IMR-90 (cell line): Measurements from ENCODE around the gene RGS12. TPM values are rescaled to one million over a fixed set of nuclear protein-coding genes. Genes with fewer than 3 reads are reported as not detected.

ENCODE experiments used
- ATAC-seq: fragments of 200-7000 bp; cut with Tn5 transposase; 2 replicates; pipeline ENCODE4 v1.9.1; 2020; ENCODE audit warnings: low read depth, mild to moderate bottlenecking, moderate library complexity
- BruUV-seq: library from RNA; stranded (reverse); fragments of 400-500 nt; replicated peaks from 2 replicates; lab custom pipeline; 2021; lab: Mats Ljungman, UMichigan
- CTCF ChIA-PET: fragments of 300-600 bp; formaldehyde crosslinking; extraction: SDS; loops from one replicate; lab custom pipeline; 2021; ENCODE audit warnings: antibody characterized with exemption; lab: Yijun Ruan, JAX
- POLR2A ChIA-PET: fragments of 300-600 bp; sonication (Branson Sonifier 250); formaldehyde crosslinking; loops from one replicate; lab custom pipeline; 2022; ENCODE audit warnings: antibody characterized with exemption; ENCODE audit not compliant: unreplicated experiment; lab: Charles Lee
- DNase-seq: peaks from one replicate; pipeline ENCODE4 v3.0.0; 2013
- H2AFZ ChIP-seq: replicated peaks from 2 replicates; pipeline ENCODE3; 2013; ENCODE audit warnings: low read length, mild to moderate bottlenecking; ENCODE audit not compliant: poor library complexity
- H2AK5ac ChIP-seq: 2 replicates; pipeline ENCODE4 v1.6.1; 2013; ENCODE audit warnings: low read depth, low read length, inconsistent platforms
- H2AK9ac ChIP-seq: replicated peaks from 2 replicates; pipeline ENCODE3; 2013; ENCODE audit warnings: mild to moderate bottlenecking, low read depth, low read length, moderate library complexity; ENCODE audit not compliant: poor library complexity
- H2BK120ac ChIP-seq: 2 replicates; pipeline ENCODE4 v1.6.1; 2013; ENCODE audit warnings: low read depth, low read length, inconsistent platforms
- H2BK15ac ChIP-seq: 3 replicates; pipeline ENCODE4 v1.6.1; 2013; ENCODE audit warnings: low read depth, low read length, inconsistent platforms
- H2BK20ac ChIP-seq: 2 replicates; pipeline ENCODE4 v1.6.1; 2013; ENCODE audit warnings: low read depth, mild to moderate bottlenecking, inconsistent platforms, low read length, moderate library complexity
- H2BK5ac ChIP-seq: 2 replicates; pipeline ENCODE4 v1.6.1; 2013; ENCODE audit warnings: mild to moderate bottlenecking, low read depth, low read length, inconsistent platforms; ENCODE audit not compliant: poor library complexity, severe bottlenecking
- H3K14ac ChIP-seq: replicated peaks from 2 replicates; pipeline ENCODE4 v1.6.1; 2013; ENCODE audit warnings: low read depth, low read length, inconsistent platforms
- H3K18ac ChIP-seq: 2 replicates; pipeline ENCODE4 v1.6.1; 2013; ENCODE audit warnings: low read depth, low read length, control low read depth
- H3K23ac ChIP-seq: 2 replicates; pipeline ENCODE4 v1.6.1; 2013; ENCODE audit warnings: low read depth, low read length, inconsistent platforms
- H3K27ac ChIP-seq: 2 replicates; pipeline ENCODE4 v1.5.1; 2013; ENCODE audit warnings: mild to moderate bottlenecking, control low read depth, low read length; ENCODE audit not compliant: insufficient read depth
- H3K27me3 ChIP-seq: 2 replicates; pipeline ENCODE4 v1.6.1; 2013; ENCODE audit warnings: low read length; ENCODE audit not compliant: control insufficient read depth, insufficient read depth
- H3K36me3 ChIP-seq: 2 replicates; pipeline ENCODE4 v1.6.1; 2013; ENCODE audit warnings: low read length, mixed read lengths; ENCODE audit not compliant: control insufficient read depth, insufficient read depth
- H3K4ac ChIP-seq: 2 replicates; pipeline ENCODE4 v1.6.1; 2013; ENCODE audit warnings: low read depth, low read length, inconsistent platforms
- H3K4me1 ChIP-seq: 2 replicates; pipeline ENCODE4 v1.6.1; 2013; ENCODE audit warnings: low read length, mixed read lengths; ENCODE audit not compliant: control insufficient read depth, insufficient read depth
- H3K4me2 ChIP-seq: 2 replicates; pipeline ENCODE4 v1.6.1; 2013; ENCODE audit warnings: low read depth, mild to moderate bottlenecking, control low read depth, low read length, moderate library complexity
- H3K4me3 ChIP-seq: 2 replicates; pipeline ENCODE4 v1.5.1; 2013; ENCODE audit warnings: low read depth, mild to moderate bottlenecking, control low read depth, low read length, moderate library complexity; ENCODE audit not compliant: insufficient read depth
- H3K56ac ChIP-seq: 2 replicates; pipeline ENCODE4 v1.6.1; 2013; ENCODE audit warnings: low read length, inconsistent platforms; ENCODE audit not compliant: insufficient read depth; ENCODE audit errors: extremely low read depth
- H3K79me1 ChIP-seq, 2 experiments: 2 replicates each; pipeline ENCODE4 v1.6.1; 2013; ENCODE audit warnings: low read length in 2 of 2, inconsistent platforms in 1 of 2, low read depth in 1 of 2
- H3K9ac ChIP-seq: 2 replicates; pipeline ENCODE4 v1.6.1; 2013; ENCODE audit warnings: low read depth, low read length, control low read depth
- H3K9me1 ChIP-seq: 2 replicates; pipeline ENCODE4 v1.6.1; 2013; ENCODE audit warnings: low read length, inconsistent platforms; ENCODE audit not compliant: insufficient read depth
- H3K9me3 ChIP-seq: 2 replicates; pipeline ENCODE4 v1.6.1; 2013; ENCODE audit warnings: low read length; ENCODE audit not compliant: control insufficient read depth, insufficient read depth
- H4K20me1 ChIP-seq: 2 replicates; pipeline ENCODE4 v1.6.1; 2013; ENCODE audit warnings: low read length, inconsistent platforms; ENCODE audit not compliant: insufficient read depth
- H4K5ac ChIP-seq: 2 replicates; pipeline ENCODE4 v1.6.1; 2013; ENCODE audit warnings: mild to moderate bottlenecking, low read depth, low read length, control low read depth
- H4K8ac ChIP-seq, 2 experiments: 2 replicates each; pipeline ENCODE4 v1.6.1; 2013; ENCODE audit warnings: low read depth in 2 of 2, low read length in 2 of 2, control low read depth in 1 of 2, inconsistent platforms in 1 of 2
- H4K91ac ChIP-seq: 2 replicates; pipeline ENCODE4 v1.6.1; 2013; ENCODE audit warnings: low read depth, low read length, inconsistent platforms; ENCODE audit not compliant: insufficient read depth
- MAFK ChIP-seq: IDR thresholded peaks from 2 replicates; pipeline ENCODE4 v1.6.1; 2012; ENCODE audit warnings: low read depth, low read length, improper control_type of control experiment
- MXI1 ChIP-seq: IDR thresholded peaks from 2 replicates; pipeline ENCODE4 v1.6.1; 2012; ENCODE audit warnings: low read depth, mild to moderate bottlenecking, low read length, moderate library complexity, borderline replicate concordance
- RAD21 ChIP-seq: IDR thresholded peaks from 2 replicates; pipeline ENCODE4 v1.6.1; 2012; ENCODE audit warnings: low read length, improper control_type of control experiment
- RFX5 ChIP-seq: IDR thresholded peaks from 2 replicates; pipeline ENCODE4 v1.8.0; 2012; ENCODE audit warnings: low read depth, mild to moderate bottlenecking, low read length, moderate library complexity
- WGBS, 2 experiments: methylation state at CpG; one replicate each; pipeline versions ENCODE4 v1.1.5 to v1.1.7; 2013; ENCODE audit warnings: missing lambda C conversion rate in 2 of 2; ENCODE audit not compliant: insufficient read length in 1 of 2; ENCODE audit errors: extremely low coverage in 2 of 2; 5-methylcytosine and 5-hydroxymethylcytosine counted together
- dilution Hi-C: fragments of 300-500 bp; cut with HindIII; formaldehyde crosslinking; loops from one replicate; pipeline ENCODE4 v1.14.3; 2018; ENCODE audit warnings: low sequenced_read_pairs; ENCODE audit not compliant: unreplicated experiment
- in situ Hi-C: fragments of 300-500 bp; cut with MboI; formaldehyde crosslinking; loops from 3 replicates; pipeline ENCODE4 v1.14.3; 2019; ENCODE audit warnings: low sequenced_read_pairs, inconsistent platforms, mixed read lengths
- intact Hi-C: fragments of 100-400 bp; cut with micrococcal nuclease; formaldehyde crosslinking; loops from 2 replicates; pipeline ENCODE4 v1.10.0; 2022
- polyA plus RNA-seq, 3 experiments: library from polyadenylated mRNA; depleted of rRNA; stranded (reverse); fragments of >200 nt; gene quantifications; 2 replicates each; pipeline ENCODE4 v1.2.3, GENCODE V29; 2012; ENCODE audit warnings: low replicate concordance in 1 of 3
- total RNA-seq: library from RNA; depleted of rRNA; stranded (reverse); fragments of >200 nt; gene quantifications from 2 replicates; pipeline ENCODE4 v1.2.3, GENCODE V29; 2012

Gene RGS12
- total and polyA plus RNA-seq, 2 of the 4 experiments (the other 2 are of a cell fraction): 11.8 to 12.0 TPM

GRCh38 chr4:3267576-3268394 lies 25.0 kb upstream of the RGS12 start:
- Histone ChIP-seq H3K4ac (no peak overlapping the region), H3K18ac (no peak overlapping the region), H4K5ac (no peak overlapping the region), H3K9me3 (no peaks in the 10 kb centered on the region), H2BK15ac (no peak overlapping the region), H3K27ac (no peak overlapping the region), H3K9me1 (no peaks in the 10 kb centered on the region), H3K14ac (no peak overlapping the region), H4K8ac (no peak overlapping the region), H3K23ac (no peak overlapping the region), H3K4me3 (no peak overlapping the region), H2BK20ac (no peak overlapping the region), H2AK9ac (no peak overlapping the region), H2BK5ac (no peak overlapping the region), H3K36me3 (no peaks in the 10 kb centered on the region), H4K91ac (no peak overlapping the region), H2AK5ac (no peak overlapping the region), H3K4me2 (no peak overlapping the region), H2BK120ac (no peak overlapping the region), H2AFZ (no peak overlapping the region), H3K9ac (no peak overlapping the region), H3K56ac (no peak overlapping the region), H3K4me1 (no peaks in the 10 kb centered on the region), H3K27me3 (peaks cover 24% of the 10 kb centered on the region), H4K20me1 (no peaks in the 10 kb centered on the region), H3K79me1 (no peaks in the 10 kb centered on the region)
- dilution Hi-C loops: no loop called here
- CTCF ChIA-PET: no interaction called here
- ATAC-seq (no peak), DNase-seq (no peak)
- TF ChIP-seq RAD21: no peak
- TF ChIP-seq MAFK: no peak
- TF ChIP-seq RFX5: no peak
- no peak for TF ChIP-seq MXI1
- BruUV-seq: no TSS peak
- intact Hi-C loops: no loop called here
- 43% methylated on average over 3 of the region's 18 CpGs; no CpG with 5 or more reads in 1 of the 2 experiments for WGBS, 2 experiments
- POLR2A ChIA-PET: no interaction called here
- in situ Hi-C loops: no loop called here
